ENCODE results near the gene CKMT1B.
"Not testable (repeated sequence)": the region's sequence is repeated elsewhere in the genome, so short reads cannot be mapped to it uniquely, and the experiment has no call there.

The CKMT1B gene

DNA sequence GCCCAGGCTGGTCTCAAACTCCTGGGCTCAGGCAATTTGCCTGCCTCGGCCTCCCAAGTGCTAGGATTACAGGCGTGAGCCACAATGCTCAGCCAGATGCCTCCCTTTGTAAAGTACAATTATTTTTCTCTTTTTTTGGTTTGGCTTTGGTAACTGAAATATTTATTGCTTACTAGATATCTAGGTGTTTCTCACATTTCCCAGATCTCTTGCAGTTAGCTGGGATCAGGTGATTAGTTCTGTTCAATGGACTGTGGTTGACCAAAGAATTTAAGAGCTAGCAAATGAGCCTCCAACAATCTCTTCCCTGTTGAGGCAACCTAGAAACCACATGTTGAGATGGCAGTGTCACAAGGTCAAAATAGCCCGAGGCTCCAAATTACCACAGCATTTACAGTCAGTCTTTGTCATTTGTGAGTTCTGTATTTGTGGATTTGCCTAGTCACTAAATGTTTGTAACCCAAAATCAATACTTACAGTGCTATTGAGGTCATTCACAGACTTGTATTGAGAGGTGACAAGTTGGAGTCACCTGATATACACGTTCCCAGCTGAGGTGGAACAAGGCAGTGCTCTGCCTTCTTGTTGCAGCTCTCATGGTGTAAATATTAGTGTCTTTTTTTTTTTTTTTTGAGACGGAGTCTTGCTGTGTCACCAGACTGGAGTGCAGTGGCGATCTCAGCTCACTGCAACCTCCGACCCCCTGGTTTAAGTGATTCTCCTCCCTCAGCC lies 28.4 kb downstream of the CKMT1B start:
- in situ Hi-C loops (cut with HindIII; ENCODE audit: low pct_ligation_motif_present, low pct_unique_long_range_greater_than_20kb, low sequenced_read_pairs); DNase-seq: not testable (repeated sequence)

DNA sequence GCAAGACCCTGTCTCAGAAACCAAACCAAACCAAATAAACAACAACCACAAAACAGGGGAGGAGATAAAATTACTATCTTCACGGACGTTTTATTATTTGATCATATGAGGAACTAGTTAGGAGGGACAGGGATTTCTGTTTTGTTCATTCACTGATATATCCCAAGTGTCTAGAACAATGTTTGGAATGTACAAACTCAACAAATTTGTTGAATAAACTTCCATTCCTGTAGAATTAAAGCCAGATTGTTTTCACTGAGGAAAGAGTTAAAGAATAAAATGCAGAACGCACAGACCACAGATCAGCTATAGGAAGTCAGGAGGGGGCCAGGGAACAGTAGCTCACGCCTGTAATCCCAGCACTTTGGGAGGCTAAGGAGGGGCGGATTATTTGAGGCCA lies 31.3 kb downstream of the CKMT1B start:
- no peak for DNase-seq
- in situ Hi-C loops (cut with HindIII; ENCODE audit: low pct_ligation_motif_present, low pct_unique_long_range_greater_than_20kb, low sequenced_read_pairs): no loop called here

DNA sequence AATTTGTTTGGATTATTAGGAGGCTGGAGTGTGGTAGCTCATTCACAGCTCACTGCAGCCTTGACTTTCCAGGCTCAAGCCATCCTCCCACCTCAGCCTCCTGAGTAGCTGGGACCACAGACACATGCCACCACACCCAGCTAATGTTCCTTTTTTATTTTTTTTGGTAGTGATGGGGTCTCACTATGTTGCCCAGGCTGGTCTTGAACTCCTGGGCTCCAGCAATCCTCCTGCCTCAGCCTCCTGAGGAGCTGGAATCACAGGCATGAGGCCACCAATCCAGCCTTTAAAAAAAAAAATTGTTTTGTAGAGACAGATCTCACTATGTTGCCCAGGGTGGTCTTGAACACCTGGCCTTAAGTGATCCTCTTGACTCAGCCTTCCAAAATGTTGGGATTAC lies 33.1 kb downstream of the CKMT1B start:
- DNase-seq; in situ Hi-C loops (cut with HindIII; ENCODE audit: low pct_ligation_motif_present, low pct_unique_long_range_greater_than_20kb, low sequenced_read_pairs): not testable (repeated sequence)

DNA sequence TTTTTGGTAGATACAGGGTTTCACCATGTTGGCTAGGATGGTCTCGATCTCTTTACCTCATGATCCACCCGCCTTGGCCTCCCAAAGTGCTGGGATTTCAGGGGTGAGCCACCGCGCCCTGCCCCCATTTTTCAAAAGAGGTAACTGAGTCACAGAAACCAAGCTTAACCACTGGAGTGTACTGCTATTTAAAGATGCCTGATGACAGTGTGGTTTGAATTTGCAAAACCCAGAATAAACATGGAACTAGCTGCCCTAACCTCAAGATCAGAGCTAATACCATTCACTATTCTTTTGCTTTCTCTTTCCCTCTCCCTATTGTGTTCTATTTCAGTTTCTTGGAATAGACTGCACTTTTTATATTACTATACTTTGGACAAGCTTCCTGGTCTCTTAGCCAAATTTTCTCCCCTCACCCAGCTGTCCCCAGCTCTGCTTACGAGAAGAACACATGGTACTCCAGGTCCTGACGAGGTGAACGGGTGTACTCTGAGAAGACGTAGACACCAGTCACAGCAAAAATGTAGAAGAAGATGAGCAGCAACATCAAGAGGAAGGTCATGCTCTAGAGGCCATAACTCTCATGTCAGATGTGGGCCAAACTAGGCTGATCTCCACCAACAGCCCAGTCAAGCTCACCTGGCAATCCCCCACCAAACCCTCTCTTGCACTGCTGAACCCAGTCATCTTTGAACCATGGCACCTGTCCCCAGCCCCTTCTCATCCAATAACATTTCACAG lies 44.8 kb downstream of the CKMT1B start:
- DNase-seq; in situ Hi-C loops (cut with HindIII; ENCODE audit: low pct_ligation_motif_present, low pct_unique_long_range_greater_than_20kb, low sequenced_read_pairs): not testable (repeated sequence)
